Smooth muscle cell (in vitro differentiated cells): ENCODE measurements around the gene BAD. TPM values are rescaled to one million over a fixed set of nuclear protein-coding genes. Genes with fewer than 3 reads are reported as not detected.

ENCODE experiments used
- DNase-seq: peaks from one replicate; lab custom pipeline; 2025; ENCODE audit not compliant: unreplicated experiment; lab: John Stamatoyannopoulos, UW
- H2AFZ ChIP-seq: fragments of 200-600 bp; sonication (generic); 2 replicates; pipeline ENCODE4 v1.6.0; 2016; ENCODE audit warnings: antibody characterized with exemption, low read depth, mild to moderate bottlenecking
- H3F3A ChIP-seq: fragments of 200-600 bp; sonication (generic); 2 replicates; pipeline ENCODE4 v1.6.0; 2017; ENCODE audit warnings: antibody characterized with exemption, low read depth
- H3K27ac ChIP-seq: fragments of 200-600 bp; sonication (generic); 2 replicates; pipeline ENCODE4 v1.5.1; 2016; ENCODE audit warnings: low read depth, mild to moderate bottlenecking
- H3K27me3 ChIP-seq: fragments of 200-600 bp; sonication (generic); 2 replicates; pipeline ENCODE4 v1.6.1; 2016; ENCODE audit warnings: low read depth, mild to moderate bottlenecking
- H3K36me3 ChIP-seq: fragments of 200-600 bp; sonication (generic); 2 replicates; pipeline ENCODE4 v1.5.1; 2016; ENCODE audit warnings: low read depth
- H3K4me1 ChIP-seq: fragments of 200-600 bp; sonication (generic); 2 replicates; pipeline ENCODE4 v1.5.1; 2016; ENCODE audit warnings: low read depth
- H3K4me2 ChIP-seq: fragments of 200-600 bp; sonication (generic); 2 replicates; pipeline ENCODE4 v1.6.0; 2016; ENCODE audit warnings: mild to moderate bottlenecking
- H3K4me3 ChIP-seq: fragments of 200-600 bp; sonication (generic); 2 replicates; pipeline ENCODE4 v1.5.1; 2016; ENCODE audit warnings: mild to moderate bottlenecking
- H3K79me2 ChIP-seq: fragments of 200-600 bp; sonication (generic); 2 replicates; pipeline ENCODE4 v1.6.0; 2016; ENCODE audit warnings: low read depth, mild to moderate bottlenecking
- H3K9ac ChIP-seq: fragments of 200-600 bp; sonication (generic); 2 replicates; pipeline ENCODE4 v1.6.0; 2016; ENCODE audit warnings: low read depth
- H3K9me3 ChIP-seq: fragments of 200-600 bp; sonication (generic); replicated peaks from 2 replicates; pipeline ENCODE4 v1.5.1; 2016; ENCODE audit warnings: low read depth
- H4K20me1 ChIP-seq: fragments of 200-600 bp; sonication (generic); 2 replicates; pipeline ENCODE4 v1.6.0; 2016; ENCODE audit warnings: low read depth
- CTCF ChIP-seq: fragments of 200-600 bp; sonication (generic); IDR thresholded peaks from 2 replicates; pipeline ENCODE4 v1.5.1; 2017; ENCODE audit warnings: borderline replicate concordance, mild to moderate bottlenecking, antibody characterized with exemption; ENCODE audit not compliant: insufficient read depth, poor library complexity, severe bottlenecking
- WGBS: methylation state at CpG from one replicate; pipeline ENCODE4 v1.1.7; 2016; ENCODE audit warnings: low lambda C conversion rate; 5-methylcytosine and 5-hydroxymethylcytosine counted together
- polyA plus RNA-seq: library from polyadenylated mRNA; unstranded; fragments of >200 nt; fragmentation: Nextera tagmentation; extraction: Ambion mirVana; gene quantifications from 2 replicates; pipeline ENCODE4 v1.2.1, GENCODE V29; 2016
- total RNA-seq: library from RNA; depleted of rRNA; stranded (reverse); fragments of >200 nt; gene quantifications from 2 replicates; pipeline ENCODE4 v1.2.3, GENCODE V29; 2014

The BAD gene
- total and polyA plus RNA-seq, 2 experiments from 2014 or later, result 65.8 to 117 TPM

- H3K27ac ChIP-seq, result no peak overlapping the region
- H3K27me3 ChIP-seq, result no peaks in the 10 kb centered on the region
- no peaks in the 10 kb centered on the region for H3K36me3 ChIP-seq
- no peak overlapping the region for H3K4me3 ChIP-seq
- no peak for DNase-seq
- no peak overlapping the region for H3K4me2 ChIP-seq
- H3K79me2 ChIP-seq, result no peaks in the 10 kb centered on the region
- whole genome bisulfite sequencing, result 92% methylated on average over 5 of the region's 5 CpGs
- H3K9ac ChIP-seq, result no peak overlapping the region
- no peak overlapping the region for H2AFZ ChIP-seq
- no peaks in the 10 kb centered on the region for H3K9me3 ChIP-seq
- H3F3A ChIP-seq, result no peaks in the 10 kb centered on the region
- TF ChIP-seq CTCF, result no peak
- peaks cover 8% of the 10 kb centered on the region for H3K4me1 ChIP-seq
- H4K20me1 ChIP-seq, result no peaks in the 10 kb centered on the region
Measured at GRCh38 chr11:64323373-64323772, 38.9 kb upstream of the BAD start.

GRCh38 chr11:64322925-64323260 is 38.4 kb upstream of the BAD start:
- H3K9ac ChIP-seq, result no peak overlapping the region
- H3K4me1 ChIP-seq, result peaks cover 8% of the 10 kb centered on the region
- 81% methylated on average over 7 of the region's 7 CpGs for WGBS
- H4K20me1 ChIP-seq, result no peaks in the 10 kb centered on the region
- H3K27ac ChIP-seq, result no peak overlapping the region
- H3K27me3 ChIP-seq, result no peaks in the 10 kb centered on the region
- H3K4me3 ChIP-seq, result no peak overlapping the region
- no peak for TF ChIP-seq CTCF
- no peaks in the 10 kb centered on the region for H3K9me3 ChIP-seq
- H3K79me2 ChIP-seq, result no peaks in the 10 kb centered on the region
- H3K4me2 ChIP-seq, result no peak overlapping the region
- H3F3A ChIP-seq, result no peaks in the 10 kb centered on the region
- H2AFZ ChIP-seq, result no peak overlapping the region
- no peaks in the 10 kb centered on the region for H3K36me3 ChIP-seq
- DNase-seq, result no peak

GRCh38 chr11:64321533-64321932 is 37.1 kb upstream of the BAD start:
- TF ChIP-seq CTCF, result no peak
- 88% methylated on average over 5 of the region's 5 CpGs for WGBS
- no peak for DNase-seq
- Histone ChIP-seq H3K4me3 (no peak overlapping the region), H2AFZ (no peak overlapping the region), H3K9me3 (no peaks in the 10 kb centered on the region), H3K27me3 (no peaks in the 10 kb centered on the region), H3K9ac (no peak overlapping the region), H4K20me1 (no peaks in the 10 kb centered on the region), H3K27ac (peak overlapping the region; percentile 7), H3K4me2 (no peak overlapping the region), H3F3A (no peaks in the 10 kb centered on the region), H3K79me2 (peaks cover 6% of the 10 kb centered on the region), H3K36me3 (no peaks in the 10 kb centered on the region), H3K4me1 (peaks cover 8% of the 10 kb centered on the region)

- H3K9me3 ChIP-seq, result no peaks in the 10 kb centered on the region
- no peaks in the 10 kb centered on the region for H3K27me3 ChIP-seq
- no peak for TF ChIP-seq CTCF
- no peaks in the 10 kb centered on the region for H3F3A ChIP-seq
- no peak overlapping the region for H2AFZ ChIP-seq
- DNase-seq, result no peak
- H3K9ac ChIP-seq, result no peak overlapping the region
- WGBS, result 96% methylated on average over 5 of the region's 5 CpGs
- no peak overlapping the region for H3K4me3 ChIP-seq
- H4K20me1 ChIP-seq, result no peaks in the 10 kb centered on the region
- no peak overlapping the region for H3K4me2 ChIP-seq
- peaks cover 8% of the 10 kb centered on the region for H3K4me1 ChIP-seq
- H3K79me2 ChIP-seq, result peaks cover 6% of the 10 kb centered on the region
- H3K36me3 ChIP-seq, result no peaks in the 10 kb centered on the region
- H3K27ac ChIP-seq, result peak overlapping the region; percentile 7
Measured at GRCh38 chr11:64321026-64321425, 36.6 kb upstream of the BAD start.
